ENCODE results near the gene TAOK3. TPM values are rescaled to one million over a fixed set of nuclear protein-coding genes. Genes with fewer than 3 reads are reported as not detected.
"Not testable (repeated sequence)": the region's sequence is repeated elsewhere in the genome, so short reads cannot be mapped to it uniquely, and the experiment has no call there.

The TAOK3 gene
- total RNA-seq, 1 experiment from 2014 or later, result 17.7 TPM

- Histone ChIP-seq H3K36me3 (ENCODE audit: control insufficient read depth, insufficient read depth, low read length) (no peaks in the 10 kb centered on the region), H3K27me3 (replicated peaks; ENCODE audit: control insufficient read depth, insufficient read depth, low read length) (no peaks in the 10 kb centered on the region), H3K9me3 (no peaks in the 10 kb centered on the region; the same call in 1 of the 2 replicates), H3K4me1 (peaks cover 4% of the 10 kb centered on the region), H3K4me3 (ENCODE audit: low read depth, low read length) (no peak overlapping the region)
- ChIA-PET CTCF (no interaction called here), POLR2A (no interaction called here)
- H3K4me3 Mint-ChIP-seq (ENCODE audit: unreplicated experiment), result no peak overlapping the region
- TF ChIP-seq CTCF (IDR thresholded peaks at IDR 0.05; ENCODE audit: insufficient read depth in 1 of 2, low read depth in 1 of 2, low read length in 1 of 2, severe bottlenecking in 1 of 2, unreplicated experiment in 1 of 2), result no peak
- no peaks in the 10 kb centered on the region for H3K27me3 Mint-ChIP-seq (ENCODE audit: insufficient read depth, unreplicated experiment)
- H3K36me3 Mint-ChIP-seq (ENCODE audit: insufficient read depth, unreplicated experiment), result no peaks in the 10 kb centered on the region
- intact Hi-C loops (cut with micrococcal nuclease; ENCODE audit: unreplicated experiment), result no loop called here
- H3K9me3 Mint-ChIP-seq (ENCODE audit: unreplicated experiment), result no peaks in the 10 kb centered on the region
- H3K27ac Mint-ChIP-seq (ENCODE audit: unreplicated experiment), result no peak overlapping the region
- no TSS peak for BruUV-seq (replicated peaks)
- H3K4me1 Mint-ChIP-seq (ENCODE audit: low read depth, unreplicated experiment), result peaks cover 6% of the 10 kb centered on the region
- no peak for DNase-seq
Observed at GRCh38 chr12:118282767-118283166, 89.9 kb downstream of the TAOK3 start.

- H3K36me3 Mint-ChIP-seq (ENCODE audit: insufficient read depth, unreplicated experiment); intact Hi-C loops (cut with micrococcal nuclease; ENCODE audit: unreplicated experiment); DNase-seq; H3K9me3 Mint-ChIP-seq (ENCODE audit: unreplicated experiment); H3K27ac Mint-ChIP-seq (ENCODE audit: unreplicated experiment); H3K36me3 ChIP-seq (ENCODE audit: control insufficient read depth, insufficient read depth, low read length); H3K27me3 Mint-ChIP-seq (ENCODE audit: insufficient read depth, unreplicated experiment); BruUV-seq (replicated peaks); H3K27me3 ChIP-seq (replicated peaks; ENCODE audit: control insufficient read depth, insufficient read depth, low read length); H3K9me3 ChIP-seq; H3K4me3 ChIP-seq (ENCODE audit: low read depth, low read length); H3K4me3 Mint-ChIP-seq (ENCODE audit: unreplicated experiment): not testable (repeated sequence)
- CTCF ChIA-PET, result interaction anchor here (0.8 kb wide), 1 partner anchor 97 kb away, joined by 4 read pairs; no protein-coding TSS in a partner anchor
- POLR2A ChIA-PET, result interaction anchor here (0.6 kb wide), 1 partner anchor 1037 kb away, joined by 3 read pairs; no protein-coding TSS in a partner anchor
- peaks cover 13% of the 10 kb centered on the region for H3K4me1 Mint-ChIP-seq (ENCODE audit: low read depth, unreplicated experiment)
- peaks cover 11% of the 10 kb centered on the region for H3K4me1 ChIP-seq
Observed at GRCh38 chr12:118278288-118278687, 94.4 kb downstream of the TAOK3 start.

GRCh38 chr12:118274066-118274465 is 98.6 kb downstream of the TAOK3 start:
- Histone ChIP-seq H3K4me3 (ENCODE audit: low read depth, low read length) (no peak overlapping the region), H3K4me1 (peaks cover 38% of the 10 kb centered on the region), H3K9me3 (no peaks in the 10 kb centered on the region; the same call in 1 of the 2 replicates), H3K36me3 (ENCODE audit: control insufficient read depth, insufficient read depth, low read length) (no peaks in the 10 kb centered on the region), H3K27me3 (replicated peaks; ENCODE audit: control insufficient read depth, insufficient read depth, low read length) (no peaks in the 10 kb centered on the region)
- H3K4me1 Mint-ChIP-seq (ENCODE audit: low read depth, unreplicated experiment), result peaks cover 32% of the 10 kb centered on the region
- DNase-seq, result no peak
- no TSS peak for BruUV-seq (replicated peaks)
- TF ChIP-seq CTCF (IDR thresholded peaks at IDR 0.05; ENCODE audit: insufficient read depth in 1 of 2, low read depth in 1 of 2, low read length in 1 of 2, severe bottlenecking in 1 of 2, unreplicated experiment in 1 of 2), result no peak
- no peak overlapping the region for H3K4me3 Mint-ChIP-seq (ENCODE audit: unreplicated experiment)
- peaks cover 6% of the 10 kb centered on the region for H3K36me3 Mint-ChIP-seq (ENCODE audit: insufficient read depth, unreplicated experiment)
- H3K27me3 Mint-ChIP-seq (ENCODE audit: insufficient read depth, unreplicated experiment), result no peaks in the 10 kb centered on the region
- ChIA-PET CTCF (no interaction called here), POLR2A (no interaction called here)
- no peaks in the 10 kb centered on the region for H3K9me3 Mint-ChIP-seq (ENCODE audit: unreplicated experiment)
- H3K27ac Mint-ChIP-seq (ENCODE audit: unreplicated experiment), result no peak overlapping the region
- intact Hi-C loops (cut with micrococcal nuclease; ENCODE audit: unreplicated experiment), result no loop called here
